ENCODE measurements around the gene SH2D7.
A peak's percentile ranks its signal among the peaks of the same experiment; 100 is the strongest.

Gene SH2D7

GRCh38 chr15:78077871-78078210 is 14.5 kb upstream of the SH2D7 start:
- DNase-seq: peak; percentile 39

DNA sequence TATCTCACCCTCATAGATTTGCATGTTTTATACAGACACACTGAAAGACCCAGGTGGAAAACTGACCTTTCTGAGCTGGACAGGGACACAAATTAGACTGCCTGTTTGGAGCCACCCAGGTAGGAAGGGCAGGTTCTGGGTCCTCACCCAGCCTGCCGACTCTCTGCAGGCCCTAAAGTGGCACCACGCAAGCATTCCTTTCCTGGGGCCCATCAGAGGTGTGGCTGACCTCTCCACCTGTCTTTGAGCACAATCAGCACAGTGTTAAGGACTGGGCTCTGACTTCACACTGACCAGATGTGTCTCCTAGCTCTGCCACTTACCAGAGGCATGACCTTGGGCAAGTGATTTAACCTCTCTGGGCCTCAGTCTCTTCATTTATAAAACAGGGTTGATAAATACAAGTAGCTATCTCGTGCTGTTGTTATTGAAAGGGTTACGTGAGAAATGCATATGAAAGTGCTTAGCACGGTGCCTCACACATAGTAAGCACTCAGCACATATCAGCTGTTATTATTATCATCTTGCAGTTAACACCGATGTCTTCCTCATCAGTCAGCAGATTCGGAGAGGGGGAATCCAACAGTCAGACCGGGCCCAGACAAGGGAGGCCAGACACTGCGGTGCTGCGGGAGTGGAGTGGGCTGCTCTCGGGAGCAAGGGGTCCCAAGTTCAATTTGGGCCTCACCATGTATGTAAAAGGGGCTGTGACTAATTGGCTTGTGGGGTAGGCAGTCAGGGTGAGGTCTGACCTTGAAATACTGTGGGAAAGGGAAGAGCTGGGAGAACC is 12.9 kb upstream of the SH2D7 start:
- no peak for DNase-seq

DNA sequence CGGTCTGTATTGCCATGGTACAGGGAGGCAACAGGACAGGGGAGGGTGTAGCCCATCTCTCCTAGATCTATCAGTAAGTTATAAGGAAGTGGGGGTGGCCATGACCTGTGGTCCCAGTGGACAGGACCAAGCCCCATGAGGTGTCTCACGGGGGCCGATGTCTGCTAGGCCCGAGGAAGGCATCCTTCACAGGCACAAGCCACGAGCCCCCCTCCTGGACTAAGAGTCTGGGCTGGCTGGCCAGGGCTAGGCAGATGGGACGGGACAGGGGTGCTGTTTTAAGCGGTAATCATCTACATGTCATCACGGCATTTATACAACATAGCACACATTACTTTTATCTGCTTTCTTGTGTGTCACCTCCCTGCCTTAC is 12.3 kb upstream of the SH2D7 start:
- DNase-seq: no peak

GRCh38 chr15:78082106-78082742 is 10.1 kb upstream of the SH2D7 start:
- no peak for DNase-seq

DNA sequence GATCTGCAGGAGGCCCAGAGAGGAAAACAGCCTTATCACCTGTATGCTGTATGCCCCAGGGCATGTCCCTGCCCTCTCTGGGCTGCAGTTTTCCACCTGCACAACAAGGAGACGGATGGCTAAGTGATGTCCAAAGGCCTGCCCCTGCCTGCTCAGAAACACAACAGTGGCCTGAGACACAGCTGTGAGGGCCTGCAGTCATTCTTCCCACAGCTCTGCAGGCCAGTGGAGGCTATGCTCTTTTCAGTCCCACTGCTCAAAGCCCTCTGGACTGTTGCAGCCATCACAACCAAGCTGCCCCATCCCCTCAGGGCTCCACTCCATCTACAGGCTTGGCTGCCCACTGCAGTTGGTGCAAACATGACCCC is 9.6 kb upstream of the SH2D7 start:
- DNase-seq: no peak

DNA sequence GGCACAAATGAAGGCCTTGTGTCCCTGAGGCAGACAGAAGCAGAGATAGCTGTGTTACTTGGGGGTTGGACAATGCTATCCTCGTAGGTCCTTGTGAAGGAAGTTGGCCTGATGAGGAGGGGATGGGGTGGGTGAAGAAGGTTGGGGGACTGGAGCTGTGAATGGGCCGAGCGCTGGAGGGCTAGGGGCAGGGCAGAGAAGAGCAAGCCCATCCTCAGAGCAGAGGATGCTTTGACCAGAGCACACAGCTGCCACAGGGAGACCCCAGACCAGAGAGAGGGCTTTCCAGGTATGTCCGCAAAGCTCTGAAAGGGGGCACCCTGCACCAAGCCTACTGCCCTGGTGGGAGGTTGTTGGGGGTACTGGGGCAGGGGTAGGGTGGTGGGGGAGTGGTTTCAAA is 9.2 kb upstream of the SH2D7 start:
- no peak for DNase-seq

GRCh38 chr15:78083687-78084448 is 8.5 kb upstream of the SH2D7 start:
- no peak for DNase-seq

DNA sequence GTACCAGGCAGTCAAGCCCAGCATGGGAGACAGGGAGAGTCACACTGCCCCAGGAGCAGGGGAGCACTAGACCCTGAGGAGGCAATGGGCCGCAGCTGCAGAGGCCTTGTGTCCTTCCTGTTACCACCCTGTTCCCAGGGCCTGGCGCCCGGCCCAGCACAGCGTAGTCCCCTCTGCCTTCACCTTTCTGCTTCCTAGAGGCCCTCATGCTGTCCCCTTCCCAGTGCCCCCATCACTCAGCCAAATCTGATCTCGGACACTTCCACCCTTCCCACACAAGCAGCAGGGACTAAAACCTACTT is 8.0 kb upstream of the SH2D7 start:
- no peak for DNase-seq

GRCh38 chr15:78085928-78086327 is 6.4 kb upstream of the SH2D7 start:
- DNase-seq: no peak

GRCh38 chr15:78087951-78088772 is 4.2 kb upstream of the SH2D7 start:
- no peak for DNase-seq

DNA sequence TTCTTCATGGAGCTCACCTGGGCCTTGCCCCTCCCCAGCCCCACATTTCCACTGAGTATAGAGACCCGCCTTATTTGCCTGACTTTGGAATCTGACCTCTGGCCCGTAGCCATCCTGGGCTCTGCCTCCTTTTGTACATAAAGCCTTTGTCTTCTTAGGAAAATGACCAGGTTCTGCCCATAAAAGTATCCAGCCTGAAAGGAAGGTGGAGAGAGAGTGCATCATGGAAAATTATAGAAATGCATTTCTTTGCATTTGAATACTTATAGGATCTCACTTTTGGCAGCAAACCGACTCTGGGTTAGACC is 3.6 kb upstream of the SH2D7 start:
- no peak for DNase-seq

DNA sequence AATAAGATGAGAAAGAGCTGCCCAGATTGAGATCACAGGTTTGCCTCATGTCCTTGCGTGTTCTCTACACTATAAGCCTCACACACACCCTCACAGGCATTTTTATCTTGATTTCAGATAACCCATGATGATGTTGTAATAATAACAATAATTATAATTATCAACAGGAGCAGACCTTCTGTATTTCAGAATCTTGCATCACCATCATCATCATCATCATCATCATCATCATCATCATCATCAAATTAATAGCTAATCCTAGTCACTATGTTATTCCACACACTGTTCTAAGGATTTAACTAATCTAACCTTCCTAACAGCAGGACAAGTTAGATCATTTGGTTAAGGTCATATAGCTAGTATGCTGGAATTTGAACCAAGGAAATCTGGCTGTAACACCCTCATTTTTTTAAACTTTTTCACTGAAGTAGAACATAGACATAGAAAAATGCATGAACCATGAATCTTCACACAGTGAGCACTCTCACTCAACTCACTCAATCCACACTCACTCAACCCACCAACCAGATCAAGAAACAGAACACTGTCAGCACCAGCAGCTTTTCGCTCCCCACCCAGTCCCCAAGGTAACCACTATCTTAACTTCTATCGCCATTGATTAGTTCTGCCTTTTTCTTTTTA is 1.8 kb upstream of the SH2D7 start:
- DNase-seq: no peak

- DNase-seq: no peak
These were observed 1.1 kb downstream of the SH2D7 start for GRCh38 chr15:78093242-78094020.

GRCh38 chr15:78097667-78098066 is 5.3 kb downstream of the SH2D7 start:
- DNase-seq: no peak

DNA sequence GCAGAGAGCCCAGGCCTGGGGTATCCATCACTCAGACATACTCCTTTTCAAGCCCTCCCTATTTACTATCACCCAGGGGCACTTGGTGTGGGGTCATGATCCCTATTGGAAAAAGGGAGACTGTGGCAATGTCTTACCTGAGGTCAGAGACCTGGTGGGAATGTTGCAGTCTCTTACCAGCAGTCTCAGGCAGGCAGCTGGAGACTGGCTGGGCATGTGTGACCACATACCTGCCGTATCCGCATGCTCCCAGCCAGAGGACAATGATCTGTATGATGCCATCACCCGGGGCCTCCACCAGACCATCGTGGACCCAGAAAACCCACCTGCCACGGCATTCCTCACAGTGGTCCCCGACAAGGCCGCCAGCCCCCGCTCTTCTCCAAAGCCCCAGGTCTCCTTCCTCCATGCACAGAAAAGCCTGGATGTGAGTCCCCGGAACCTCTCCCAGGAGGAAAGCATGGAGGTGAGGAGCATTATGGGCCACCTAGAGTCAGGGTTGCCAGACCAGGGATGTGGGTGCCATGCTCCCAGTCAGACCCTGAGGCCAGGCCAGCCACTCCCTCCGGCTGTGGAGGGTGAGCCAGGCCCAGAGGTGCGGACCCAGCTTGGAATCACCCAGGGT is 5.9 kb downstream of the SH2D7 start:
- DNase-seq: no peak

- DNase-seq: no peak
These were observed 8.5 kb downstream of the SH2D7 start for GRCh38 chr15:78100886-78101285.

- DNase-seq: no peak
These were observed 9.2 kb downstream of the SH2D7 start for GRCh38 chr15:78101423-78102105.

DNA sequence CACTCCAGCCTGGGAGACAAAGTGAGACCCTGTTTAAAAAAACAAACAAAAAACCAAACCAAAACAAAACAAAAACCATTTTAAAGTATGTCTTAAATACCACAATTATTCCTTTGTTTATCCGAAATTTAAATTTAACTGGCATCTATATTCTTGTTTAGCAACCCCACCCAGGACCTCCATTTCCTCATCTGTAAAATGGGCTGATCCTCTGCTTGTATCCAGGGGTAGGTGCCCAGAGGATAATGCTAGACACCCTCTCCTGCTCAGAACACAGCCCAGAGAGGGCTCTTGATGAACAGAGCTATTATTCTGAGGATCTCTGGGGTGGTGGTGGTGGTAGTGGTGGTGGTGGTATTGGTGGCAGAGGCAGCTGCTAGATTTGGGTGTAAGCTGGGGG is 9.8 kb downstream of the SH2D7 start:
- no peak for DNase-seq

GRCh38 chr15:78102741-78103140 is 10.4 kb downstream of the SH2D7 start:
- no peak for DNase-seq

- no peak for DNase-seq
These were observed 11.2 kb downstream of the SH2D7 start for GRCh38 chr15:78103406-78104118.

Measured in right kidney (tissue), 1 donor.